HL-60 (cell line): ENCODE measurements around the gene ATF3.
A peak's percentile ranks its signal among the peaks of the same experiment; 100 is the strongest.

ENCODE experiments used
- DNase-seq, 2 experiments: peaks; one replicate each; pipeline ENCODE4 v3.0.0-alpha.2; 2010 to 2020; ENCODE audit warnings: low read depth in 1 of 2, low spot score in 1 of 2
- H3K27ac ChIP-seq: fragments of 250-450 bp; sonication (Bioruptor Pico); replicated peaks from 2 replicates; pipeline ENCODE4 v1.5.1; 2020; ENCODE audit warnings: mild to moderate bottlenecking, moderate library complexity
- H3K27me3 ChIP-seq: fragments of 250-450 bp; sonication (Bioruptor Pico); 2 replicates; pipeline ENCODE4 v1.5.1; 2021; ENCODE audit warnings: mild to moderate bottlenecking, moderate library complexity; ENCODE audit not compliant: insufficient read depth, poor library complexity, severe bottlenecking
- H3K4me3 ChIP-seq: replicated peaks from 2 replicates; pipeline ENCODE4 v1.5.1; 2011; ENCODE audit warnings: mild to moderate bottlenecking, control low read depth, low read length; ENCODE audit not compliant: insufficient read depth
- CTCF ChIP-seq: IDR thresholded peaks from one replicate; pipeline ENCODE4 v1.5.1; 2011; ENCODE audit warnings: low read length, control low read depth, inconsistent platforms; ENCODE audit not compliant: insufficient read depth
- GABPA ChIP-seq: IDR thresholded peaks from 2 replicates; pipeline ENCODE4 v1.6.1; 2012; ENCODE audit warnings: low read depth
- POLR2AphosphoS5 ChIP-seq: IDR thresholded peaks from 2 replicates; pipeline ENCODE4 v1.6.1; 2012; ENCODE audit warnings: low read depth
- REST ChIP-seq: IDR thresholded peaks from 2 replicates; pipeline ENCODE4 v1.6.1; 2012; ENCODE audit warnings: low read depth; ENCODE audit not compliant: insufficient replicate concordance
- SPI1 ChIP-seq: IDR thresholded peaks from 2 replicates; pipeline ENCODE4 v1.6.1; 2012; ENCODE audit warnings: low read depth, mild to moderate bottlenecking, borderline replicate concordance

The ATF3 gene

GRCh38 chr1:212630158-212630900, 21.8 kb downstream of the ATF3 start:
- peak; percentile 76 to 86 for DNase-seq
- Histone ChIP-seq H3K4me3 (no peak overlapping the region), H3K27ac (no peak overlapping the region), H3K27me3 (no peaks in the 10 kb centered on the region)
- TF ChIP-seq SPI1 (peak; percentile 87), CTCF (peak; percentile 85), POLR2AphosphoS5 (peak; percentile 72), REST (no peak), GABPA (no peak)

- H3K27ac ChIP-seq: no peak overlapping the region
- TF ChIP-seq REST (no peak), SPI1 (no peak), CTCF (no peak), POLR2AphosphoS5 (no peak), GABPA (no peak)
- DNase-seq: no peak
- no peak overlapping the region for H3K4me3 ChIP-seq
- no peaks in the 10 kb centered on the region for H3K27me3 ChIP-seq
Measured at GRCh38 chr1:212633161-212633560, 24.6 kb downstream of the ATF3 start.

GRCh38 chr1:212634252-212634651, 25.7 kb downstream of the ATF3 start:
- no peak for TF ChIP-seq REST
- no peak for TF ChIP-seq GABPA
- no peak for TF ChIP-seq CTCF
- no peak for TF ChIP-seq POLR2AphosphoS5
- no peak for TF ChIP-seq SPI1
- H3K27me3 ChIP-seq: no peaks in the 10 kb centered on the region
- DNase-seq: no peak
- no peak overlapping the region for H3K27ac ChIP-seq
- no peak overlapping the region for H3K4me3 ChIP-seq
